Left renal pelvis (tissue), 4 donors: ENCODE measurements around the gene ZNF107. TPM values are rescaled to one million over a fixed set of nuclear protein-coding genes. Genes with fewer than 3 reads are reported as not detected.
"Not testable (repeated sequence)": the region's sequence is repeated elsewhere in the genome, so short reads cannot be mapped to it uniquely, and the experiment has no call there.

Experiments used
- DNase-seq, 4 donors: peaks; one replicate each; pipeline ENCODE4 v3.0.0-alpha.2; 2013; ENCODE audit warnings: low read depth in 4 of 4, low spot score in 3 of 4
- polyA plus RNA-seq, 4 donors: library from polyadenylated mRNA; unstranded; fragments of 120-200 nt; gene quantifications; one replicate each; pipeline ENCODE4 v1.2.1, GENCODE V29; 2013; ENCODE audit not compliant: insufficient read length in 4 of 4

ZNF107 gene
- polyA plus RNA-seq, 4 donors = 9.5 to 16.0 (median 10.3) TPM

GRCh38 chr7:64729089-64729848 lies 63.3 kb downstream of the ZNF107 start:
- DNase-seq = no peak

GRCh38 chr7:64733550-64734240 lies 67.8 kb downstream of the ZNF107 start:
- no peak for DNase-seq

GRCh38 chr7:64736575-64736974 lies 70.6 kb downstream of the ZNF107 start:
- DNase-seq = no peak

- DNase-seq = not testable (repeated sequence)
These were observed 72.5 kb downstream of the ZNF107 start for GRCh38 chr7:64738403-64738802.

- DNase-seq = not testable (repeated sequence)
These were observed 73.0 kb downstream of the ZNF107 start for GRCh38 chr7:64738953-64739352.

- no peak for DNase-seq
These were observed 78.7 kb downstream of the ZNF107 start for GRCh38 chr7:64744680-64745079.

GRCh38 chr7:64747802-64748201 lies 81.9 kb downstream of the ZNF107 start:
- no peak for DNase-seq

- no peak for DNase-seq
These were observed 87.1 kb downstream of the ZNF107 start for GRCh38 chr7:64753032-64753431.

GRCh38 chr7:64755865-64756264 lies 89.9 kb downstream of the ZNF107 start:
- DNase-seq = no peak

GRCh38 chr7:64758151-64758550 lies 92.2 kb downstream of the ZNF107 start:
- peak in 2 of 4 donors; percentile 3 to 4 for DNase-seq

Other genes starting within 250 kb of the ZNF107 start
- 10 to 100 TPM; 12.2 to 21.6 (median 16.4) TPM for gene ZNF680, start 103.1 kb upstream of the ZNF107 start, polyA plus RNA-seq
- gene ZNF138, start 128.3 kb downstream of the ZNF107 start, polyA plus RNA-seq = 10 to 100 TPM; 17.7 to 22.5 (median 20.4) TPM
- gene ZNF273, start 237.1 kb downstream of the ZNF107 start, polyA plus RNA-seq = 10 to 100 TPM in 3 of 4 donors, 1 to 10 TPM in 1; 9.9 to 12.2 (median 11.1) TPM